Daoy (cell line): ENCODE data around the gene PREP. TPM values are rescaled to one million over a fixed set of nuclear protein-coding genes. Genes with fewer than 3 reads are reported as not detected.

Experiments
- DNase-seq: peaks from one replicate; pipeline ENCODE4 v3.0.0-alpha.2; 2015; ENCODE audit warnings: low read depth
- total RNA-seq: library from RNA; depleted of rRNA; stranded (reverse); fragments of >200 nt; shearing (Covaris generic); gene quantifications from 2 replicates; pipeline ENCODE4 v1.2.3, GENCODE V29; 2014

PREP gene
- total RNA-seq, 1 experiment from 2014 or later: 17.0 TPM

GRCh38 chr6:105310371-105310770, 92.5 kb downstream of the PREP start:
- no peak for DNase-seq

- no peak for DNase-seq
Measured at GRCh38 chr6:105308840-105309239, 94.0 kb downstream of the PREP start.

- DNase-seq: no peak
Measured at GRCh38 chr6:105305521-105305920, 97.4 kb downstream of the PREP start.

GRCh38 chr6:105304825-105305224, 98.1 kb downstream of the PREP start:
- no peak for DNase-seq

GRCh38 chr6:105304366-105304765, 98.5 kb downstream of the PREP start:
- DNase-seq: no peak

- no peak for DNase-seq
Measured at GRCh38 chr6:105302617-105303128, 100.2 kb downstream of the PREP start.

- DNase-seq: no peak
Measured at GRCh38 chr6:105301756-105302616, 100.9 kb downstream of the PREP start.

GRCh38 chr6:105301072-105301503, 101.8 kb downstream of the PREP start:
- no peak for DNase-seq

- DNase-seq: no peak
Measured at GRCh38 chr6:105300090-105300489, 102.8 kb downstream of the PREP start.

GRCh38 chr6:105294129-105294528, 108.8 kb downstream of the PREP start:
- DNase-seq: no peak

- no peak for DNase-seq
Measured at GRCh38 chr6:105292689-105293339, 110.1 kb downstream of the PREP start.

- DNase-seq: no peak
Measured at GRCh38 chr6:105291525-105291924, 111.4 kb downstream of the PREP start.

GRCh38 chr6:105282631-105283585, 120.0 kb downstream of the PREP start:
- DNase-seq: no peak

- DNase-seq: no peak
Measured at GRCh38 chr6:105280033-105280432, 122.8 kb downstream of the PREP start.

GRCh38 chr6:105279463-105279862, 123.4 kb downstream of the PREP start:
- DNase-seq: no peak

GRCh38 chr6:105278813-105279212, 124.1 kb downstream of the PREP start:
- no peak for DNase-seq

- DNase-seq: no peak
Measured at GRCh38 chr6:105278035-105278434, 124.8 kb downstream of the PREP start.

GRCh38 chr6:105276374-105276773, 126.5 kb downstream of the PREP start:
- no peak for DNase-seq

- no peak for DNase-seq
Measured at GRCh38 chr6:105275542-105275941, 127.3 kb downstream of the PREP start.

GRCh38 chr6:105274678-105275077, 128.2 kb downstream of the PREP start:
- no peak for DNase-seq

GRCh38 chr6:105273589-105273988, 129.3 kb downstream of the PREP start:
- no peak for DNase-seq

GRCh38 chr6:105272786-105273185, 130.1 kb downstream of the PREP start:
- no peak for DNase-seq
